Neural cell (in vitro differentiated cells): ENCODE measurements around the gene EDIL3.

ENCODE experiments used
- CTCF ChIP-seq: fragments of 450-650 bp; IDR thresholded peaks from 2 replicates; pipeline ENCODE4 v1.5.1; 2014; ENCODE audit warnings: antibody characterized with exemption, mild to moderate bottlenecking, moderate library complexity; ENCODE audit not compliant: poor library complexity, severe bottlenecking
- EP300 ChIP-seq: fragments of 450-650 bp; conservative IDR thresholded peaks from 2 replicates; pipeline ENCODE4 v1.6.1; 2014; ENCODE audit warnings: antibody characterized with exemption, mild to moderate bottlenecking, moderate library complexity; ENCODE audit not compliant: poor library complexity, severe bottlenecking
- EZH2 ChIP-seq: fragments of 200-600, 300-800 bp; shearing (Covaris generic), sonication (generic); IDR thresholded peaks from 2 replicates; pipeline ENCODE4 v1.6.1; 2014; ENCODE audit warnings: antibody characterized with exemption, low read length, borderline replicate concordance, mild to moderate bottlenecking; ENCODE audit not compliant: insufficient read depth, poor library complexity, severe bottlenecking
- SMC3 ChIP-seq: fragments of 450-650 bp; conservative IDR thresholded peaks from 2 replicates; pipeline ENCODE4 v1.6.1; 2014; ENCODE audit warnings: antibody characterized with exemption, mild to moderate bottlenecking, moderate library complexity; ENCODE audit not compliant: poor library complexity
- TAF1 ChIP-seq: IDR thresholded peaks from 2 replicates; pipeline ENCODE4 v1.6.1; 2012; ENCODE audit warnings: low read depth

- TF ChIP-seq CTCF (no peak), EZH2 (no peak), EP300 (no peak), TAF1 (no peak), SMC3 (no peak)
Observed at GRCh38 chr5:84162695-84163094, 222.0 kb downstream of the EDIL3 start.
